H9 (cell line): Measurements from ENCODE around the gene ZC3H18. TPM values are rescaled to one million over a fixed set of nuclear protein-coding genes. Genes with fewer than 3 reads are reported as not detected.

Experiments
- DNase-seq: peaks from one replicate; pipeline ENCODE4 v3.0.0-alpha.2; 2017
- H2AFZ ChIP-seq: one replicate; pipeline ENCODE4 v1.6.1; 2013; ENCODE audit warnings: mild to moderate bottlenecking, low read length, control low read depth, moderate library complexity
- H2AK5ac ChIP-seq: 2 replicates; pipeline ENCODE4 v1.6.1; 2013; ENCODE audit warnings: low read length, control low read depth, mixed read lengths; ENCODE audit not compliant: insufficient read length
- H2BK120ac ChIP-seq: one replicate; pipeline ENCODE4 v1.6.1; 2013; ENCODE audit warnings: low read depth, mild to moderate bottlenecking, low read length, control low read depth, inconsistent platforms; ENCODE audit not compliant: poor library complexity, severe bottlenecking
- H2BK12ac ChIP-seq: 2 replicates; pipeline ENCODE4 v1.6.1; 2013; ENCODE audit warnings: low read length, control low read depth, mixed read lengths, low read depth; ENCODE audit not compliant: insufficient read length
- H2BK15ac ChIP-seq: 2 replicates; pipeline ENCODE4 v1.6.1; 2013; ENCODE audit warnings: low read depth, low read length, control low read depth
- H2BK20ac ChIP-seq: one replicate; pipeline ENCODE4 v1.6.1; 2013; ENCODE audit warnings: low read depth, mild to moderate bottlenecking, low read length, control low read depth, inconsistent platforms; ENCODE audit not compliant: poor library complexity, severe bottlenecking
- H2BK5ac ChIP-seq: 2 replicates; pipeline ENCODE4 v1.6.1; 2013; ENCODE audit warnings: low read length, control low read depth, mixed read lengths; ENCODE audit not compliant: insufficient read length
- H3K14ac ChIP-seq: 2 replicates; pipeline ENCODE4 v1.6.1; 2013; ENCODE audit warnings: low read length, control low read depth; ENCODE audit not compliant: insufficient read depth
- H3K18ac ChIP-seq: 2 replicates; pipeline ENCODE4 v1.6.1; 2013; ENCODE audit warnings: low read depth, mild to moderate bottlenecking, mixed read lengths, low read length, control low read depth; ENCODE audit not compliant: insufficient read length
- H3K23ac ChIP-seq: 2 replicates; pipeline ENCODE4 v1.6.1; 2013; ENCODE audit warnings: low read length, control low read depth, mixed read lengths, low read depth; ENCODE audit not compliant: insufficient read length
- H3K23me2 ChIP-seq: 2 replicates; pipeline ENCODE4 v1.6.1; 2013; ENCODE audit warnings: low read depth, mild to moderate bottlenecking, mixed read lengths, low read length, control low read depth; ENCODE audit not compliant: insufficient read length, poor library complexity, severe bottlenecking
- H3K27ac ChIP-seq: 2 replicates; pipeline ENCODE4 v1.5.1; 2013; ENCODE audit warnings: low read length, control low read depth, mixed read lengths, low read depth; ENCODE audit not compliant: insufficient read length
- H3K27me3 ChIP-seq: 2 replicates; pipeline ENCODE4 v1.6.1; 2013; ENCODE audit warnings: low read length, control low read depth, inconsistent platforms; ENCODE audit not compliant: insufficient read depth
- H3K4ac ChIP-seq: 2 replicates; pipeline ENCODE4 v1.6.1; 2013; ENCODE audit warnings: low read depth, mild to moderate bottlenecking, control low read depth, inconsistent platforms, low read length, moderate library complexity
- H3K4me1 ChIP-seq: 2 replicates; pipeline ENCODE4 v1.6.1; 2013; ENCODE audit warnings: low read length, control low read depth, inconsistent platforms; ENCODE audit not compliant: insufficient read depth
- H3K4me2 ChIP-seq: 2 replicates; pipeline ENCODE4 v1.6.1; 2013; ENCODE audit warnings: low read length, control low read depth, mixed read lengths; ENCODE audit not compliant: insufficient read length, insufficient read depth
- H3K56ac ChIP-seq: 2 replicates; pipeline ENCODE4 v1.6.1; 2013; ENCODE audit warnings: low read depth, mild to moderate bottlenecking, mixed read lengths, low read length, control low read depth; ENCODE audit not compliant: insufficient read length
- H3K79me1 ChIP-seq: 2 replicates; pipeline ENCODE4 v1.6.1; 2013; ENCODE audit warnings: low read depth, mild to moderate bottlenecking, moderate library complexity, low read length, control low read depth, inconsistent platforms; ENCODE audit not compliant: insufficient read depth, poor library complexity, severe bottlenecking
- H3K79me2 ChIP-seq: 2 replicates; pipeline ENCODE4 v1.6.1; 2013; ENCODE audit warnings: low read length, control low read depth, inconsistent platforms; ENCODE audit not compliant: insufficient read depth
- H3K9ac ChIP-seq: 2 replicates; pipeline ENCODE4 v1.6.1; 2013; ENCODE audit warnings: low read length, control low read depth, mixed read lengths; ENCODE audit not compliant: insufficient read length; ENCODE audit errors: extremely low read depth
- H3K9me3 ChIP-seq: one replicate; pipeline ENCODE4 v1.6.1; 2013; ENCODE audit warnings: low read depth, low read length, inconsistent platforms; ENCODE audit not compliant: control insufficient read depth
- H3T11ph ChIP-seq: one replicate; pipeline ENCODE4 v1.6.1; 2013; ENCODE audit warnings: mild to moderate bottlenecking, low read length, control low read depth, inconsistent platforms
- H4K20me1 ChIP-seq: one replicate; pipeline ENCODE4 v1.6.1; 2013; ENCODE audit not compliant: control insufficient read depth, insufficient read length, insufficient read depth
- H4K5ac ChIP-seq: 2 replicates; pipeline ENCODE4 v1.6.1; 2013; ENCODE audit warnings: low read depth, mild to moderate bottlenecking, mixed read lengths, low read length, control low read depth; ENCODE audit not compliant: insufficient read length
- H4K8ac ChIP-seq: replicated peaks from 2 replicates; pipeline ENCODE4 v1.6.1; 2013; ENCODE audit warnings: low read length, control low read depth, mixed read lengths, low read depth; ENCODE audit not compliant: insufficient read length
- H4K91ac ChIP-seq: 2 replicates; pipeline ENCODE4 v1.6.1; 2013; ENCODE audit warnings: low read depth, mild to moderate bottlenecking, moderate library complexity, mixed read lengths, low read length, control low read depth; ENCODE audit not compliant: insufficient read length
- H3K27ac Mint-ChIP-seq, 3 experiments: 2 replicates in 2 of 3; 3 replicates in 1 of 3; pipeline ENCODE4 v1.8.0; 2020 to 2021; ENCODE audit warnings: mixed read lengths in 3 of 3, mild to moderate bottlenecking in 1 of 3, moderate library complexity in 1 of 3
- H3K27me3 Mint-ChIP-seq: 2 replicates; pipeline ENCODE4 v1.8.0; 2021; ENCODE audit warnings: low read depth, mild to moderate bottlenecking, moderate library complexity, mixed read lengths
- H3K36me3 Mint-ChIP-seq, 3 experiments: 2 replicates in 2 of 3; 3 replicates in 1 of 3; pipeline ENCODE4 v1.8.0; 2020 to 2021; ENCODE audit warnings: low read depth in 3 of 3, mixed read lengths in 3 of 3; ENCODE audit not compliant: insufficient read depth in 1 of 3
- H3K4me1 Mint-ChIP-seq, 2 experiments: 2 replicates each; pipeline ENCODE4 v1.8.0; 2020; ENCODE audit warnings: mixed read lengths in 2 of 2
- H3K4me3 Mint-ChIP-seq, 2 experiments: 2 replicates in 1 of 2; 3 replicates in 1 of 2; pipeline ENCODE4 v1.8.0; 2020 to 2021; ENCODE audit warnings: mild to moderate bottlenecking in 2 of 2, mixed read lengths in 2 of 2, moderate library complexity in 1 of 2
- H3K9me3 Mint-ChIP-seq, 2 experiments: 2 replicates in 1 of 2; 3 replicates in 1 of 2; pipeline ENCODE4 v1.8.0; 2020; ENCODE audit warnings: mild to moderate bottlenecking in 2 of 2, mixed read lengths in 2 of 2, moderate library complexity in 1 of 2
- CTCF ChIP-seq: fragments of 200-600 bp; sonication (generic); conservative IDR thresholded peaks from 3 replicates; pipeline ENCODE4 v1.8.0; 2021; ENCODE audit warnings: antibody characterized with exemption, mild to moderate bottlenecking
- WGBS: extraction: QIAGEN DNeasy Blood & Tissue Kit; methylation state at CpG from one replicate; pipeline ENCODE4 v1.1.7; 2013; ENCODE audit warnings: missing lambda C conversion rate, low lambda C conversion rate, mixed read lengths; ENCODE audit not compliant: insufficient read length; ENCODE audit errors: extremely low coverage; 5-methylcytosine and 5-hydroxymethylcytosine counted together
- total RNA-seq: library from RNA; stranded (reverse); gene quantifications from 2 replicates; pipeline ENCODE4 v1.2.1, GENCODE V29; 2021

The ZC3H18 gene
- total RNA-seq, 1 experiment from 2014 or later = 69.7 TPM

DNA sequence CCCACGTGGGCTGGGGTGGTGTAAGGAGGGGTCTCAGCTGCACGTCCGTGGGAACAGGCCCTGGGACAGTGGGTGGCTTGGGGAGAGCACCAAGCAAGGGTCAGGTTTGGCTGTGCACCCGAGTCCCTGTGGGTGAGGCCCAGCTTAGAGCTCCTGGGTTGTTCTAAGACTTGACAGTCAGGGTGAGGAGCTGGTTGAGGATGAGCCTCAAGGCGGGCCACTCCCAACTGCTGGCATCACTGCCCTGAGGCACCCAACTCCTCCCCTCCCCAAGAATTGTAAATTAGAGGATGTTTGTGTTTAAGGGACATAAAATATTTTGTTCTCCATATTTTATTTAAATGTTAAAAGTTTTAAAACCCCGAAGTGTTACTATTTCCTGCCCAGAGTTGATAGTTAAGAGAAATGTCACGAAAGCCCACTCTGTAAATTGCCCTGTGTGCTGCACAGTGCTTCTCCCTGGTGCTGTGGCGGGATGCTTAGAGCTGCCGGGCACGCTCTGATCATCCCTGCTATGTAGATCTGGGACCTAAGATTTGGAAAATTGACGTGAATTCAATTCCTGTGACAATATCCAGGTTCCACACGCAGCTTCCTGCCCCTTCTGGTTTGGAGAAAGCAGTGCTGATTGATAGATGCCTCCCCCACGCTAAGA lies 15.9 kb downstream of the ZC3H18 start:
- Histone ChIP-seq H3K27me3 (no peaks in the 10 kb centered on the region), H3K4ac (no peak overlapping the region), H3K4me1 (no peaks in the 10 kb centered on the region), H2BK120ac (no peak overlapping the region), H2BK12ac (no peak overlapping the region), H3K79me1 (no peaks in the 10 kb centered on the region), H3T11ph (no peak overlapping the region), H3K9me3 (no peaks in the 10 kb centered on the region), H4K91ac (no peak overlapping the region), H3K23me2 (no peaks in the 10 kb centered on the region), H3K18ac (no peak overlapping the region), H2BK15ac (no peak overlapping the region), H2BK5ac (no peak overlapping the region), H3K9ac (no peak overlapping the region), H3K79me2 (peaks cover 5% of the 10 kb centered on the region), H3K23ac (no peak overlapping the region), H2AFZ (no peak overlapping the region), H4K5ac (no peak overlapping the region), H3K56ac (no peak overlapping the region), H4K8ac (no peak overlapping the region), H2AK5ac (no peak overlapping the region), H3K14ac (no peak overlapping the region), H4K20me1 (peaks cover 3% of the 10 kb centered on the region), H3K27ac (no peak overlapping the region), H2BK20ac (no peak overlapping the region), H3K4me2 (no peak overlapping the region)
- Mint-ChIP-seq H3K4me3 (no peak overlapping the region), H3K27me3 (no peaks in the 10 kb centered on the region), H3K27ac (peak overlapping the region in 1 of 3 experiments; percentile 81; a peak in 3 of 7 replicates), H3K9me3 (no peaks in the 10 kb centered on the region), H3K36me3 (peaks cover 29 to 65% (median 64%) of the 10 kb centered on the region in 3 experiments; a peak in 6 of 7 replicates), H3K4me1 (no peaks in the 10 kb centered on the region)
- no peak for DNase-seq
- WGBS = no CpG with 5 or more reads among the region's 13 CpGs
- no peak for TF ChIP-seq CTCF
